HL-60 (cell line): ENCODE results near the gene GPC3.

ENCODE experiments used
- DNase-seq, 2 experiments: peaks; one replicate each; pipeline ENCODE4 v3.0.0-alpha.2; 2010 to 2020; ENCODE audit warnings: low read depth in 1 of 2, low spot score in 1 of 2
- H3K27ac ChIP-seq: fragments of 250-450 bp; sonication (Bioruptor Pico); replicated peaks from 2 replicates; pipeline ENCODE4 v1.5.1; 2020; ENCODE audit warnings: mild to moderate bottlenecking, moderate library complexity
- H3K27me3 ChIP-seq: fragments of 250-450 bp; sonication (Bioruptor Pico); 2 replicates; pipeline ENCODE4 v1.5.1; 2021; ENCODE audit warnings: mild to moderate bottlenecking, moderate library complexity; ENCODE audit not compliant: insufficient read depth, poor library complexity, severe bottlenecking
- H3K4me3 ChIP-seq: replicated peaks from 2 replicates; pipeline ENCODE4 v1.5.1; 2011; ENCODE audit warnings: mild to moderate bottlenecking, control low read depth, low read length; ENCODE audit not compliant: insufficient read depth
- GABPA ChIP-seq: IDR thresholded peaks from 2 replicates; pipeline ENCODE4 v1.6.1; 2012; ENCODE audit warnings: low read depth
- POLR2AphosphoS5 ChIP-seq: IDR thresholded peaks from 2 replicates; pipeline ENCODE4 v1.6.1; 2012; ENCODE audit warnings: low read depth
- SPI1 ChIP-seq: IDR thresholded peaks from 2 replicates; pipeline ENCODE4 v1.6.1; 2012; ENCODE audit warnings: low read depth, mild to moderate bottlenecking, borderline replicate concordance
- TF ChIP-seq, protein P1 (sequence below): IDR thresholded peaks from 2 replicates; pipeline ENCODE4 v1.6.1; 2012; ENCODE audit warnings: low read depth; ENCODE audit not compliant: insufficient replicate concordance
- TF ChIP-seq, protein P2 (sequence below): IDR thresholded peaks from one replicate; pipeline ENCODE4 v1.5.1; 2011; ENCODE audit warnings: low read length, control low read depth, inconsistent platforms; ENCODE audit not compliant: insufficient read depth

Gene GPC3

DNA sequence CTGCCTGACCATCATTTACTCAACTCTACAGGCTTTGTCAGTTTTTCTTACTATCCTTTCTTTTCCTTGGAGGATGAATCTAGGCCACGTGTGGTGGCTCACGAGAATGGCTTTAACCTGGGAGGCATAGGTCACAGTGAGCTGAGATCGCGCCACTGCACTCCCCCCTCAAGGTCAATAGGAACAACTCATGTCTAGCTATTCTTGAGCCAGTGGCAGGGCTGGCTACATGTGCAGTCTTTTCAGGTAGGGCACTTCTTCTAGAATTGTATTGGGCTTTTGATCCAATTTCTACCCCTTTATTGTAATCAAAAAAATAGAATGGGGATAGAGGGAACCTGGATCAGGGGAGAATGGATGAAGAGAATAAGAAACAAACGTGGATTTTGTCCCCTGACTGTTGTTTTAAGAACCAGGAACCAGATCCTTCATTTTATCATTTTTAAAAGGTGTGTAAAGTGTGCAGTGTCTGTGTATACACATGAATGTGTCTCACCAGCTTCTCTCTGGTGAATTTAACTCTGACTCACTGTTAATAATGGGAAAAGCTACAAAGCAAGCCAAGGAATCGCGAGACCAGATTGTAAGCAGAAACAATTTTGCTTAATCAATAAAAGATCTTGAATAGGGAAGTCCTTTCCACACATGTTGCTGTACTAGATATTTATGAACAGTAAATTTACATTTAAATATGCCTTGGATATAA, 286.2 kb downstream of the GPC3 start:
- Histone ChIP-seq H3K27me3 (no peaks in the 10 kb centered on the region), H3K27ac (no peak overlapping the region), H3K4me3 (no peak overlapping the region)
- TF ChIP-seq GABPA (no peak), POLR2AphosphoS5 (no peak), SPI1 (no peak)
- TF ChIP-seq, protein P1, sequence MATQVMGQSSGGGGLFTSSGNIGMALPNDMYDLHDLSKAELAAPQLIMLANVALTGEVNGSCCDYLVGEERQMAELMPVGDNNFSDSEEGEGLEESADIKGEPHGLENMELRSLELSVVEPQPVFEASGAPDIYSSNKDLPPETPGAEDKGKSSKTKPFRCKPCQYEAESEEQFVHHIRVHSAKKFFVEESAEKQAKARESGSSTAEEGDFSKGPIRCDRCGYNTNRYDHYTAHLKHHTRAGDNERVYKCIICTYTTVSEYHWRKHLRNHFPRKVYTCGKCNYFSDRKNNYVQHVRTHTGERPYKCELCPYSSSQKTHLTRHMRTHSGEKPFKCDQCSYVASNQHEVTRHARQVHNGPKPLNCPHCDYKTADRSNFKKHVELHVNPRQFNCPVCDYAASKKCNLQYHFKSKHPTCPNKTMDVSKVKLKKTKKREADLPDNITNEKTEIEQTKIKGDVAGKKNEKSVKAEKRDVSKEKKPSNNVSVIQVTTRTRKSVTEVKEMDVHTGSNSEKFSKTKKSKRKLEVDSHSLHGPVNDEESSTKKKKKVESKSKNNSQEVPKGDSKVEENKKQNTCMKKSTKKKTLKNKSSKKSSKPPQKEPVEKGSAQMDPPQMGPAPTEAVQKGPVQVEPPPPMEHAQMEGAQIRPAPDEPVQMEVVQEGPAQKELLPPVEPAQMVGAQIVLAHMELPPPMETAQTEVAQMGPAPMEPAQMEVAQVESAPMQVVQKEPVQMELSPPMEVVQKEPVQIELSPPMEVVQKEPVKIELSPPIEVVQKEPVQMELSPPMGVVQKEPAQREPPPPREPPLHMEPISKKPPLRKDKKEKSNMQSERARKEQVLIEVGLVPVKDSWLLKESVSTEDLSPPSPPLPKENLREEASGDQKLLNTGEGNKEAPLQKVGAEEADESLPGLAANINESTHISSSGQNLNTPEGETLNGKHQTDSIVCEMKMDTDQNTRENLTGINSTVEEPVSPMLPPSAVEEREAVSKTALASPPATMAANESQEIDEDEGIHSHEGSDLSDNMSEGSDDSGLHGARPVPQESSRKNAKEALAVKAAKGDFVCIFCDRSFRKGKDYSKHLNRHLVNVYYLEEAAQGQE = no peak
- TF ChIP-seq, protein P2, sequence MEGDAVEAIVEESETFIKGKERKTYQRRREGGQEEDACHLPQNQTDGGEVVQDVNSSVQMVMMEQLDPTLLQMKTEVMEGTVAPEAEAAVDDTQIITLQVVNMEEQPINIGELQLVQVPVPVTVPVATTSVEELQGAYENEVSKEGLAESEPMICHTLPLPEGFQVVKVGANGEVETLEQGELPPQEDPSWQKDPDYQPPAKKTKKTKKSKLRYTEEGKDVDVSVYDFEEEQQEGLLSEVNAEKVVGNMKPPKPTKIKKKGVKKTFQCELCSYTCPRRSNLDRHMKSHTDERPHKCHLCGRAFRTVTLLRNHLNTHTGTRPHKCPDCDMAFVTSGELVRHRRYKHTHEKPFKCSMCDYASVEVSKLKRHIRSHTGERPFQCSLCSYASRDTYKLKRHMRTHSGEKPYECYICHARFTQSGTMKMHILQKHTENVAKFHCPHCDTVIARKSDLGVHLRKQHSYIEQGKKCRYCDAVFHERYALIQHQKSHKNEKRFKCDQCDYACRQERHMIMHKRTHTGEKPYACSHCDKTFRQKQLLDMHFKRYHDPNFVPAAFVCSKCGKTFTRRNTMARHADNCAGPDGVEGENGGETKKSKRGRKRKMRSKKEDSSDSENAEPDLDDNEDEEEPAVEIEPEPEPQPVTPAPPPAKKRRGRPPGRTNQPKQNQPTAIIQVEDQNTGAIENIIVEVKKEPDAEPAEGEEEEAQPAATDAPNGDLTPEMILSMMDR = no peak
- no peak for DNase-seq

DNA sequence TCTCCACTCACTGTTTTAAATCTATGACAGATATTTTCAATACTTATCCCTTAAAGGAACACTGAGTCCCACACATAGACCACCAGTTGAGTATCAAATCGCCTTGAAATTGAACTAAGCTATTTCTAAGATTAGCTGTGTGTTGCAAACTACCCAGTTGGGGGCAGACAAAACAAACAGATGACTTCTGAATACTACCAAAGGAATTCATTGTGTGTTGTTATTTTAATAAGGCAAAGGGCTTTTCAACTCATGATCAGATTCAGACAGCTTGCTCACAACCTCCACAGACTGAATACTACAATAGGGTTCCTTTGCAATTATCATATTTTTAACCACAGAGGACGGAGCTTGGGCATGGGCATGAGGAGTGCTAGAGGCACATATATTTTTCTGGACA, 287.1 kb downstream of the GPC3 start:
- Histone ChIP-seq H3K27me3 (no peaks in the 10 kb centered on the region), H3K4me3 (no peak overlapping the region), H3K27ac (no peak overlapping the region)
- DNase-seq = no peak
- TF ChIP-seq SPI1 (no peak), GABPA (no peak), POLR2AphosphoS5 (no peak)
- TF ChIP-seq, protein P1 = no peak
- TF ChIP-seq, protein P2 = no peak

DNA sequence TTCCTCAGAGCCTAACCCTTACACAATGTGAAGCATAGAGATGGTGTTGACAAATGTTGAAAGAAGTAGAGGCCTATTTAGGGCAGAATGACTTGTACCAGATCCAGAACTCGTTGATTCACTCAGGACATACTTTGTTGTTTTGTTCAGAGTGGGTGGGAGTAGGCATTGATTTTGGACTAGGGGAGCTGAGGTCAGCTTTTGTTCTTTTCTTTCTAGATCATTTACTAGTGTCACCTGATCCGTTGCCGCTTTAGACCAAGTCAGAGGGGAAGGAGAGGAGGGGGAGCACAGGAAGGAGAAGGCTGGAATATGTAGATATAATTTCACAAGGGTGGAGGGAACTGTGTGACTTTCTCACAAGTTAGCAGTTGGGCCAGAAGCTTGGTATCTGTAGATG, 287.7 kb downstream of the GPC3 start:
- DNase-seq = no peak
- H3K27me3 ChIP-seq = no peaks in the 10 kb centered on the region
- no peak for TF ChIP-seq SPI1
- H3K27ac ChIP-seq = no peak overlapping the region
- H3K4me3 ChIP-seq = no peak overlapping the region

DNA sequence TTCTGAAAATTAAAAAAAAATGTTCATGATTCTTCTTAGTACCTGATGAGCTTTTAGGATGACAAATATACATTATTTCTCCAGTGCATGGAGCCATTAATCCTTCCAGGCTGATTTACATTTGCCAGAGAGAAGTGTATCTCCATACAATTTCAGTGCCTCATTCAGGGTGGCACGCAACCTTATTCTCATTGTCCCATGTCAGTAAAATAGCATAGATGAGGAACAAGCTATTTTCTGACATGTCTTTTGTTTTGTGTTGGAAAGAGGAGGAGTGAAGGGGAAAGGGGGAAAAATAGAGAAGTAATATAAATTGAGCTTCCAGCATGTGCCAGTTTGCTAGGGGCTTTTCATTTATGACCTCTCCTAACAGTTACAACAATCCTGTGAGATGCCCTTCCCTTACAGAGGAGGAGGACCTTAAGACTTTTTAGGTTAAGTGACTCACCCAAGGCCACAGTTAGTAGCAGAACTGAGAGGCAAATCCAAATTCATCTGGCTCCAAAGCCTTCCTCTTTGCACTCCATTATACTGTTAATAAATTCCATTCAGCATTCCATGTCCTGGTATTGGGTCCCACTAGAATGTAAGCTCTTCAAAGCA, 295.3 kb downstream of the GPC3 start:
- no peak overlapping the region for H3K4me3 ChIP-seq
- TF ChIP-seq SPI1 (no peak), GABPA (no peak), POLR2AphosphoS5 (no peak)
- TF ChIP-seq, protein P2 = no peak
- TF ChIP-seq, protein P1 = no peak
- no peak for DNase-seq
- no peaks in the 10 kb centered on the region for H3K27me3 ChIP-seq
- H3K27ac ChIP-seq = no peak overlapping the region
